ENCODE measurements around the gene SH2D3A. TPM values are rescaled to one million over a fixed set of nuclear protein-coding genes. Genes with fewer than 3 reads are reported as not detected.

SH2D3A gene
- total and polyA plus RNA-seq, 2 of the 8 experiments (the other 6 are each of a cell fraction or from before 2014, with no cell fraction given): 14.5 to 22.1 TPM

- no peak for TF ChIP-seq CREB1 (IDR thresholded peaks at IDR 0.05)
These were observed 46.7 kb downstream of the SH2D3A start, which contains the start of gene C3 (continued) for GRCh38 chr19:6720369-6721137.

All from H1 (cell line).